HEK293 (cell line): ENCODE measurements around the gene SERPINB2.

Experiments
- CTCF ChIA-PET: fragments of 350-600 bp; formaldehyde crosslinking; extraction: SDS; loops from one replicate; lab custom pipeline; 2021; ENCODE audit warnings: antibody characterized with exemption; lab: Yijun Ruan, JAX
- POLR2A ChIA-PET: fragments of 300-600 bp; formaldehyde crosslinking; extraction: SDS; loops from one replicate; lab custom pipeline; 2020; ENCODE audit warnings: antibody characterized with exemption, inconsistent platforms; lab: Yijun Ruan, JAX
- H3K27ac ChIP-seq: fragments of 200-500 bp; sonication (Bioruptor generic); 2 replicates; pipeline ENCODE4 v1.5.1; 2014; ENCODE audit warnings: low read depth, low read length, control low read depth, inconsistent platforms; ENCODE audit errors: extremely low read depth
- H3K36me3 ChIP-seq, 2 experiments: fragments of 200-500 bp in 1 of 2; sonication (Bioruptor generic) in 1 of 2; 1 replicate in 1 of 2; 2 replicates in 1 of 2; pipeline ENCODE4 v1.5.1; 2014 to 2017; ENCODE audit warnings: inconsistent platforms in 2 of 2, low read length in 2 of 2; ENCODE audit not compliant: control insufficient read depth in 2 of 2, insufficient read depth in 1 of 2
- H3K4me1 ChIP-seq: fragments of 200-500 bp; sonication (Bioruptor generic); 2 replicates; pipeline ENCODE4 v1.5.1; 2014; ENCODE audit warnings: mild to moderate bottlenecking, low read length, inconsistent platforms; ENCODE audit not compliant: control insufficient read depth, insufficient read depth
- H3K4me3 ChIP-seq: 2 replicates; pipeline ENCODE4 v1.5.1; 2011; ENCODE audit warnings: low read depth, mild to moderate bottlenecking, control low read depth, low read length, moderate library complexity
- H3K9me3 ChIP-seq: fragments of 200-500 bp; sonication (Bioruptor generic); 2 replicates; pipeline ENCODE4 v1.5.1; 2014; ENCODE audit warnings: low read depth, low read length, inconsistent platforms; ENCODE audit not compliant: control insufficient read depth, insufficient read depth
- GLIS2 ChIP-seq: fragments of 450-650 bp; formaldehyde crosslinking; IDR thresholded peaks from 2 replicates; pipeline ENCODE4 v1.5.1; 2016; ENCODE audit warnings: missing biosample characterization, missing genetic modification characterization
- MZF1 ChIP-seq: fragments of 450-650 bp; formaldehyde crosslinking; IDR thresholded peaks from 2 replicates; pipeline ENCODE4 v1.5.1; 2017; ENCODE audit warnings: missing biosample characterization, missing genetic modification characterization, borderline replicate concordance
- SP3 ChIP-seq: fragments of 450-650 bp; formaldehyde crosslinking; IDR thresholded peaks from 2 replicates; pipeline ENCODE4 v1.5.1; 2016; ENCODE audit warnings: missing biosample characterization, missing genetic modification characterization
- ZNF335 ChIP-seq: fragments of 450-650 bp; formaldehyde crosslinking; conservative IDR thresholded peaks from 2 replicates; pipeline ENCODE4 v1.5.1; 2016; ENCODE audit warnings: missing biosample characterization, missing genetic modification characterization
- ZNF558 ChIP-seq: fragments of 450-650 bp; formaldehyde crosslinking; IDR thresholded peaks from 2 replicates; pipeline ENCODE4 v1.5.1; 2016; ENCODE audit warnings: missing biosample characterization, missing genetic modification characterization
- ZNF610 ChIP-seq: fragments of 450-650 bp; formaldehyde crosslinking; IDR thresholded peaks from 2 replicates; pipeline ENCODE4 v1.5.1; 2016; ENCODE audit warnings: missing biosample characterization, missing genetic modification characterization, borderline replicate concordance
- ZNF664 ChIP-seq: fragments of 450-650 bp; formaldehyde crosslinking; IDR thresholded peaks from 2 replicates; pipeline ENCODE4 v1.5.1; 2016; ENCODE audit warnings: missing biosample characterization, missing genetic modification characterization
- ZSCAN30 ChIP-seq: fragments of 450-650 bp; IDR thresholded peaks from 2 replicates; pipeline ENCODE4 v1.5.1; 2018; ENCODE audit warnings: missing biosample characterization, mild to moderate bottlenecking, missing genetic modification characterization, moderate library complexity
- ZXDB ChIP-seq: fragments of 450-650 bp; formaldehyde crosslinking; IDR thresholded peaks from 2 replicates; pipeline ENCODE4 v1.5.1; 2016; ENCODE audit warnings: missing biosample characterization, missing genetic modification characterization
- TF ChIP-seq, protein P1 (sequence below): fragments of 450-650 bp; formaldehyde crosslinking; IDR thresholded peaks from 2 replicates; pipeline ENCODE4 v1.5.1; 2016; ENCODE audit warnings: missing biosample characterization, missing genetic modification characterization

SERPINB2 gene

DNA sequence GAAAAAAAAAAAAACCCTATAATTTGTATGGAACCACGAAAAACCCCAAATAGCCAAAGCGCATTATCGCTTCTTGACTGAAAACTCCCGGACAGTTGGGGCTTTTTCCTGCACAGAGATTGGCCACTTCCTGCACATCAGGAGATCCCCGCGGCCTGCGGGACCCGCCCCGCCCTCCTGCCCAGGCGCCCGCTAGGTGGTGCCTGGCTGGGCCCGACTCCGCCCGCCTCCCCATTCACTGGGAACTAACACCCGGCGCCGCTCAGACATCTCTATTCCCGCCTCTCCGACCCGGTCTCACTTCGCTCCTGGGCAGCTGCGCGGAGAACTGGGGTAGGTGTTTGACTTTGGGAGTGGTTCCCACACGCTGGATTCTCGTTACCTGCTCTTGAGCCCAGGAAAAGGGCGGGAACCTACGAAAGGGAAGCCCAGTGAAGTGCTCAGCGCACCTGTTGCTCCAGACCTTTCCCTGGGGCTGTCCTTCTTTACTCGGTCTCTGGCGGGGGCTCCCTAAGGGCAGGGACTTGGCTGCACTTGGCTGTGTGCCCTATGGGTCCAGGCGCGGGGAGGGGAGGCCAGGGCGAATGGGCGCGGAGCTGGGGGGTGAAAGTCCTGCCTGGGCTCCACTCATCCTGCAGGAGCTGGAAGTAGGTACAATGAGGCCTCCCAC is 61.7 kb downstream of the SERPINB2 start, which contains the start of gene HMSD (continued):
- TF ChIP-seq SP3 (tag by site-specific recombination) (peak; percentile 55), ZNF335 (tag by site-specific recombination) (0 out of 2 replicates have a peak, but pooled peaks have one; percentile 15), ZXDB (tag by site-specific recombination) (peak; percentile 23; the same call in 1 of the 2 replicates), MZF1 (tag by site-specific recombination) (peak; percentile 74; the same call in 1 of the 2 replicates), ZNF558 (tag by site-specific recombination) (no peak)
- TF ChIP-seq, all 188 proteins: peak for 15

DNA sequence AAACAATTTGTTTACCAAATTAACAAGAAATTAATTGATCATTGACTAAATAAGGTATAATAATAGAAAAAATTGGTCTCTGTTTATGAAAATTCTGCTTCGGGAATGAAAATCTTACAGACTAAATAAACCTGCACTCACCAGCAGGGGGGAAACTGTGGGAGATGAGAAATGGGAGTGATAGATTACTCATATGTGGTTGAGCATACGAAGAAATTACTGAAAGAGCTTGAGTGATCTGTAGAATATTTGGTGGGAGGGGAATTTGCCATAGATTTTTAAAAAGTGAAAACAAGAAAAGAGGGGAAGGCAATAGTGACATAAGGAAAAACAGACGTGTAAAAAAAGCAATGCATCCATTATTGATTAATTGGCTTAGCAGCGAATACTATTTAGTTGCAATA is 63.8 kb downstream of the SERPINB2 start:
- POLR2A ChIA-PET: no interaction called here
- CTCF ChIA-PET: interaction anchor here (0.8 kb wide), 1 partner anchor 13 kb away, joined by 3 read pairs; no protein-coding TSS in a partner anchor
- Histone ChIP-seq H3K4me1 (no peaks in the 10 kb centered on the region), H3K9me3 (no peaks in the 10 kb centered on the region), H3K4me3 (no peak overlapping the region), H3K27ac (no peak overlapping the region), H3K36me3 (no peaks in the 10 kb centered on the region; a peak in 1 of 3 replicates)
- TF ChIP-seq GLIS2 (no peak), ZNF610 (tag by site-specific recombination) (no peak), ZNF664 (no peak), ZSCAN30 (tag by site-specific recombination) (no peak)
- TF ChIP-seq, protein P1, sequence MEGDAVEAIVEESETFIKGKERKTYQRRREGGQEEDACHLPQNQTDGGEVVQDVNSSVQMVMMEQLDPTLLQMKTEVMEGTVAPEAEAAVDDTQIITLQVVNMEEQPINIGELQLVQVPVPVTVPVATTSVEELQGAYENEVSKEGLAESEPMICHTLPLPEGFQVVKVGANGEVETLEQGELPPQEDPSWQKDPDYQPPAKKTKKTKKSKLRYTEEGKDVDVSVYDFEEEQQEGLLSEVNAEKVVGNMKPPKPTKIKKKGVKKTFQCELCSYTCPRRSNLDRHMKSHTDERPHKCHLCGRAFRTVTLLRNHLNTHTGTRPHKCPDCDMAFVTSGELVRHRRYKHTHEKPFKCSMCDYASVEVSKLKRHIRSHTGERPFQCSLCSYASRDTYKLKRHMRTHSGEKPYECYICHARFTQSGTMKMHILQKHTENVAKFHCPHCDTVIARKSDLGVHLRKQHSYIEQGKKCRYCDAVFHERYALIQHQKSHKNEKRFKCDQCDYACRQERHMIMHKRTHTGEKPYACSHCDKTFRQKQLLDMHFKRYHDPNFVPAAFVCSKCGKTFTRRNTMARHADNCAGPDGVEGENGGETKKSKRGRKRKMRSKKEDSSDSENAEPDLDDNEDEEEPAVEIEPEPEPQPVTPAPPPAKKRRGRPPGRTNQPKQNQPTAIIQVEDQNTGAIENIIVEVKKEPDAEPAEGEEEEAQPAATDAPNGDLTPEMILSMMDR (tag by site-specific recombination): no peak
- TF ChIP-seq, all 188 proteins: peak for 0
